Stimulated activated CD8-positive, alpha-beta memory T cell treated with anti-CD3 and anti-CD28 coated beads, Interleukin-15, amount 100 ng/mL, for 24 hours (primary cell): ENCODE measurements around the gene TEAD4.

Experiments used
- DNase-seq: peaks from one replicate; pipeline ENCODE4 v3.0.0-alpha.2; 2020; ENCODE audit warnings: low read depth

The TEAD4 gene

GRCh38 chr12:3083241-3083920 lies 124.2 kb downstream of the TEAD4 start:
- DNase-seq, result no peak

GRCh38 chr12:3083921-3084347 lies 124.7 kb downstream of the TEAD4 start:
- no peak for DNase-seq

GRCh38 chr12:3084742-3085141 lies 125.5 kb downstream of the TEAD4 start:
- DNase-seq, result no peak

- no peak for DNase-seq
Observed at GRCh38 chr12:3085341-3086139, 126.3 kb downstream of the TEAD4 start.

- no peak for DNase-seq
Observed at GRCh38 chr12:3086211-3086610, 127.0 kb downstream of the TEAD4 start.

- DNase-seq, result no peak
Observed at GRCh38 chr12:3086729-3087323, 127.6 kb downstream of the TEAD4 start.

- no peak for DNase-seq
Observed at GRCh38 chr12:3087758-3088650, 128.8 kb downstream of the TEAD4 start.

GRCh38 chr12:3089588-3089987 lies 130.4 kb downstream of the TEAD4 start:
- DNase-seq, result no peak
